ENCODE results near the gene PXYLP1. TPM values are rescaled to one million over a fixed set of nuclear protein-coding genes. Genes with fewer than 3 reads are reported as not detected.

The PXYLP1 gene
- total and polyA plus RNA-seq, 2 of the 8 experiments (the other 6 are each of a cell fraction or from before 2014, with no cell fraction given) = 19.4 to 20.6 TPM

DNA sequence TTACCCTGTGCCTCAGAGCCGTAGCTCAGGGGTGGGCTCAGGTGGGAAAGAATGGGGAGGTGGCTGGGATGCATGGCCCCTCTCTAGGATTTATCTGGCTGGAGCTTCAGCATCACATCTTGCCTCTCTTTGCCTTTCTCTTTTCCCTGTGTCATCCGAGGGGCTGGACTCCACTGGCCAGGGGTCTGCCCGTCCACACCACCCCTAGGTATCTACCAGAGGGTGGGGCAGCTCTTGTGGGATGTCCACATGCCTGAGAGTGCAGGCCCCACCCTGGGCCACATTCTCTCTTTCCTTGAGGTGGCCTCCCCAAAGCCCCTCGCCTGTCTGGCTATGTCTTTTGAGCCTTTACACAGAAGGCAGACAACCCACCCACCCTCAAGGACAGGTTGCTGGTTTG, 37.2 kb downstream of the PXYLP1 start:
- Histone ChIP-seq H2BK15ac (ENCODE audit: low read length) (no peak overlapping the region), H3K9me3 (ENCODE audit: insufficient read depth in 2 of 2, low read depth in 1 of 2, low read length in 1 of 2) (no peaks in the 10 kb centered on the region), H4K8ac (ENCODE audit: extremely low read depth, insufficient read depth, low read length) (no peak overlapping the region), H3K14ac (ENCODE audit: insufficient read length) (no peak overlapping the region), H4K20me1 (replicated peaks in 1 of 2; ENCODE audit: control insufficient read depth in 1 of 2, insufficient read depth in 2 of 2, low read length in 2 of 2) (peaks cover 0 to 2% of the 10 kb centered on the region in 2 experiments), H2AFZ (ENCODE audit: low read length) (no peak overlapping the region), H3K23ac (ENCODE audit: insufficient read length) (no peak overlapping the region), H2AK5ac (ENCODE audit: low read depth, low read length) (no peak overlapping the region), H3K4me3 (ENCODE audit: extremely low read depth in 1 of 4, insufficient read depth in 2 of 4, low read depth in 3 of 4, low read length in 4 of 4) (no peak overlapping the region), H3K27me3 (replicated peaks in 1 of 4; ENCODE audit: control insufficient read depth in 3 of 4, extremely low read depth in 1 of 4, insufficient read depth in 3 of 4, low read length in 3 of 4) (no peaks in the 10 kb centered on the region), H3K36me3 (ENCODE audit: control insufficient read depth in 2 of 4, insufficient read depth in 4 of 4, low read length in 3 of 4) (no peaks in the 10 kb centered on the region; a peak in 2 of 8 replicates), H3K4me1 (replicated peaks in 1 of 4; ENCODE audit: control insufficient read depth in 3 of 4, insufficient read depth in 4 of 4, low read length in 3 of 4) (no peaks in the 10 kb centered on the region), H3K9ac (replicated peaks in 1 of 4; ENCODE audit: extremely low read depth in 1 of 4, low read depth in 3 of 4, low read length in 3 of 4) (no peak overlapping the region), H3K27ac (ENCODE audit: low read depth, low read length) (no peak overlapping the region), H3K4ac (replicated peaks; ENCODE audit: insufficient read length, low read depth, low read length) (no peak overlapping the region), H2BK20ac (ENCODE audit: low read length) (no peak overlapping the region), H3K79me1 (ENCODE audit: low read depth, low read length) (no peaks in the 10 kb centered on the region), H4K5ac (ENCODE audit: insufficient read length, low read depth, low read length) (no peak overlapping the region), H3K4me2 (ENCODE audit: insufficient read depth in 1 of 2, low read depth in 2 of 2, low read length in 2 of 2) (no peak overlapping the region), H2BK12ac (ENCODE audit: low read depth, low read length) (no peak overlapping the region), H3K79me2 (ENCODE audit: control insufficient read depth in 1 of 2, insufficient read depth in 2 of 2, low read length in 2 of 2) (no peaks in the 10 kb centered on the region), H3K23me2 (ENCODE audit: low read depth, low read length) (no peaks in the 10 kb centered on the region), H4K91ac (replicated peaks; ENCODE audit: insufficient read length, low read length) (no peak overlapping the region), H3K56ac (replicated peaks; ENCODE audit: insufficient read length, low read depth, low read length) (no peak overlapping the region), H3K18ac (ENCODE audit: extremely low read depth, low read length) (no peak overlapping the region), H2BK120ac (replicated peaks; ENCODE audit: low read depth, low read length) (no peak overlapping the region), H2BK5ac (ENCODE audit: low read depth, low read length) (no peak overlapping the region)
- DNase-seq (ENCODE audit: low read depth in 1 of 2, low spot score in 2 of 2) = no peak
- no peak for FAIRE-seq
- 97% methylated on average over 3 of the region's 4 CpGs; no CpG with 5 or more reads in 1 of the 2 experiments for WGBS, 2 experiments (ENCODE audit: extremely low coverage in 1 of 2, insufficient coverage in 1 of 2, insufficient read length in 1 of 2, insufficient replicate concordance in 2 of 2, low coverage in 1 of 2, low lambda C conversion rate in 2 of 2, missing lambda C conversion rate in 1 of 2)
- no peak for TF ChIP-seq SIX5 (IDR thresholded peaks at IDR 0.05; ENCODE audit: low read depth, low read length)
- TF ChIP-seq BRCA1 (IDR thresholded peaks at IDR 0.05; ENCODE audit: low read depth, low read length) = no peak
- TF ChIP-seq RNF2 (IDR thresholded peaks at IDR 0.05; ENCODE audit: borderline replicate concordance, low read depth, low read length, missing control alignments, poor library complexity, severe bottlenecking) = no peak
- ChIA-PET POLR2A (ENCODE audit: partially characterized antibody) (no interaction called here), CTCF (ENCODE audit: partially characterized antibody) (interaction anchor here (0.8 to 4.8 kb wide), 3 partner anchors 9 to 13 kb away, joined by 3 to 39 read pairs (median 4); no protein-coding TSS in a partner anchor)
